NCI-H524 (cell line): Measurements from ENCODE around the gene ARFRP1.
A peak's percentile ranks its signal among the peaks of the same experiment; 100 is the strongest.

ENCODE experiments used
- DNase-seq, 2 experiments: peaks; one replicate each; lab custom pipeline; 2025; lab: John Stamatoyannopoulos, UW

Gene ARFRP1

DNA sequence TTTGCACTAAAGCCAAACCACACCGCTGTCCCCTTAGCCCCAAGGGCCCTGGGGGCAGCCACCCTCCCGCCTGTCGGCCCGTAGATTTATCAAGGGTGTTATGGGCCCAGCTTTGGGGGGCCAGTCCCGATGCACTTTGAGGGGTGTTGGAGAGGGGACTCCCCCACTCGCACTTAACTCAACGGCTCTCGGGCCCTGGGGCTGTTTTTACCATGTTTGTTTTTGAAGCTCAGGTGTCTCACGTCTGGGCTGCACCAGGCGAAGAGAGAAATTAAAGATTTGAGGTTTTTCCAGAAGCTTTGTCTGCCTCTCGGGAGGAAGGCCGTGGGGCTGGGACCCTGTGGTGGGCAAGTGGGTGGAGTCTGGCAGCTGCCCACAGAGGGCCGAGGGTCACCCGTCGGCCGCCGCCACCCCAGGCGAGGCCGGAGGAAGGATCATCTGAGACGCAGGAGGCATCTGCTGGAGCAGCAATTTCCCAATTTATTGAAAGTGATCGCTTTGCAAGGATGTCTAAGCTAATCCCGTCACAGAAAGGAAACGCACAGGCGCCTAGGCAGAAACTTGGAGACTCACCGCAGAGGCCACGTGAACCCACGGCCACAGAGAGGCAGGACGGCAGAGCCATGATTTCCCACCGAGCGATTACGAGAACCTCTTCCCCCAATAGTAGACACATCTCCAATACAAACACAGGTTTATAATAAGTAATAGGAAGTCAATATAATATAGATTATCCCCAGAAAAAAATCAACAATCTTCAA is 35.6 kb upstream of the ARFRP1 start:
- DNase-seq, result no peak

DNA sequence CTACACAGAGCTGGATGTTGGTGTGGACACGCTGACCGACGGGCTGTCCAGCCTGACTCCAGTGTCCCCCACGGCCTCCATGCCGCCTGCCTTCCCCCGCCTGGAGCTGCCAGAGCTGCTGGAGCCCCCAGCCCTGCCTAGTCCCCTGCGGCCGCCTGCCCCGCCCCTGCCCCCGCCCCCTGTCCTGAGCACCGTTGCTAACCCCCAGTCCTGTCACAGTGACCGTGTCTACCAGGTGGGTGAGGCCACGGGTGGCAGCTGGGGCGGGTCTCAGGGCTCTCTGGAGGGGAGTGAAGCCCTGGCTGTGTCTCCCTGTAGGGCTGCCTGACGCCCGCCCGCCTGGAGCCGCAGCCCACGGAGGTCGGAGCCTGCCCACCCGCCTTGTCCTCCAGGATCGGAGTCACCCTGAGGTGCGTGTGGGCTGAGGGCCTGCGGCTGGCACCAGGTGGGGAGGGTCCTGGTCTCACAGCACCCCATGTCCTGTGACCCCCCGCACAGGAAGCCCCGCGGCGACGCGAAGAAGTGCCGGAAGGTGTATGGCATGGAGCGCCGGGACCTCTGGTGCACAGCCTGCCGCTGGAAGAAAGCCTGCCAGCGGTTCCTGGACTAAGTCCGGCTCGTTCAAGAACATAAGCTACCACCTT is 34.7 kb upstream of the ARFRP1 start:
- DNase-seq, result no peak

DNA sequence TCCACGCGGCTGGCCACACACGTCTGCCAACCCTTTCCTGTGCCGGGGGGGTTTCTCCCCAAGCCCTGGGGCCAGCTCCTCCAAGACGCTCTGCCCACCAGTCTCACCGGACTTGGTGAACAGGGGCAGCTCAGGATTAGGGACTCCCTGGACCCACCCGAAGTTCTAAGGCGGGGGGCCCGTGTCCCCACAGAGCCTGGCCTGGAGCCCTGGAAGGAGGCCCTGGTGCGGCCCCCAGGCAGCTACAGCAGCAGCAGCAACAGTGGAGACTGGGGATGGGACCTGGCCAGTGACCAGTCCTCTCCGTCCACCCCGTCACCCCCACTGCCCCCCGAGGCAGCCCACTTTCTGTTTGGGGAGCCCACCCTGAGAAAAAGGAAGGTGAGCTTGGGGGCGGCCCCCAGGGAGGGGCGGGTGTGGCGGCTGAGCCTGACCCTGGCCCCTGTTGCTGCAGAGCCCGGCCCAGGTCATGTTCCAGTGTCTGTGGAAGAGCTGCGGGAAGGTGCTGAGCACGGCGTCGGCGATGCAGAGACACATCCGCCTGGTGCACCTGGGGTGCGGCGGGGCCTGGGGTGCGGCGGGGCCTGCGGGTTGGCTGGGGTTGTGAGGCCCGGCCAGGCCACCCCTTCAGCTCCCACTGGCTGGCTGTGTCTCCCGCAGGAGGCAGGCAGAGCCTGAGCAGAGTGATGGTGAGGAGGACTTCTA is 34.1 kb upstream of the ARFRP1 start:
- no peak for DNase-seq

DNA sequence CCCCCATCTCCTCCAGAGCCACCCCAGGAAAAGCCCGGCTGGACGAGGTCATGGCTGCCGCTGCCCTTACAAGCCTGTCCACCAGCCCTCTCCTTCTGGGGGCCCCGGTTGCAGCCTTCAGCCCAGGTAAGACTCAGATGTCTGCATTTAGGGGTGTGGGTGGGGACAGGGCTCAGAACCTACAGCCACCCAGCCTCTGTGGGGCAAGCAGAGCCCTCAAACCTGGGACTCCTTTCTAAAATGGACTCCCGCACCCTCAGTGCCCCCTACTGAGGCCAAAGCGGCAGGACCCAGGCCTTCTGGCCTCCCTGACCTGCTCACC is 33.5 kb upstream of the ARFRP1 start:
- DNase-seq, result no peak

- DNase-seq, result peak; percentile 17 to 68
Observed at GRCh38 chr20:63740627-63741353, 33.0 kb upstream of the ARFRP1 start.

GRCh38 chr20:63740070-63740626 is 32.4 kb upstream of the ARFRP1 start:
- no peak for DNase-seq

DNA sequence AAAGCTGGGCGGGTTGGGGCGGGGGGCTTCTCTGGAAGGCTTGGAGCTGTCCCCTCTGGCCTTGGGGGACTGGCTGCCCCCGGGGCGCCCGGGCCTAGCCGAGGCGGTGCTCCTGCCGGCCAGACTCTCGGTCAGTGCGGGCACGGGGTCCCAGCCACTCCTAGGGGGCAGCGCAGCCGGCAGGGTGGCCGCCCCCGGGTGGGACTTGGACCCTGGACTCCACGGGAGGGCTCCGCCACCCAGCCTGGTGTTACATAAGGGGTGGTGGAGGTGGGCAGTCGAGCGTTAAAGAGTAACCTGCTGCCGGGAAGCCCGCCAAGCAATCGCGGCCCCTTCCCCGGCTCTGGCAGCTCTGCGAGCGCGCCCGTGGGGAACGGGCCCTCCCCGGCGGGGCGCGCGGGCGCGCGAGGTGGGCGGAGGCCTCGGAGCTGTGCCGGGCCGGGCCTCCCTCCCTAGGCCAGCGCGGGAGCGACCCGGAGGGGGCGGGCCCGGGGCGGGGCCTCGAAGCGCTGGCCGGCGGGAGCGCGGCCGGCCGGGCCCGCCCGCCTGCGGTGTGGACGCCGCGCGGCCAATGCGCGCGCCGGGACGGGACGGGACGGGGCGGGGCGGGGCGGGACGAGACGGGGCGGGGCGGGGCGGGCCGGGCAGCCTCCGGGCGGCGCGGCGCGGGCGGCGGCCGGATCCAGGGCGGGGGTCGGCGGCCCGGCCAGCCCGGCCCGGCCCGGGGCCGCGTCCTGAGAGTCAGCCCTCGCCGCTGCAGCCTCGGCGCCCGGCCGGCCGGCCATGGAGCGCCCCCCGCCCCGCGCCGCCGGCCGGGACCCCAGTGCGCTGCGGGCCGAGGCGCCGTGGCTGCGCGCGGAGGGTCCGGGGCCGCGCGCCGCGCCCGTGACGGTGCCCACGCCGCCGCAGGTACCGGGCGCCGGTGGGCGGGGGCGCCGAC is 31.6 kb upstream of the ARFRP1 start, which contains the start of gene SLC2A4RG:
Gene SLC2A4RG, plus strand, starts transcription at position 647 of the 940 bp plus-strand sequence. Its CDS starts 137 bp downstream, at position 784.
- peak; percentile 20 to 72 for DNase-seq

- DNase-seq, result no peak
Observed at GRCh38 chr20:63738687-63739129, 30.9 kb upstream of the ARFRP1 start.

DNA sequence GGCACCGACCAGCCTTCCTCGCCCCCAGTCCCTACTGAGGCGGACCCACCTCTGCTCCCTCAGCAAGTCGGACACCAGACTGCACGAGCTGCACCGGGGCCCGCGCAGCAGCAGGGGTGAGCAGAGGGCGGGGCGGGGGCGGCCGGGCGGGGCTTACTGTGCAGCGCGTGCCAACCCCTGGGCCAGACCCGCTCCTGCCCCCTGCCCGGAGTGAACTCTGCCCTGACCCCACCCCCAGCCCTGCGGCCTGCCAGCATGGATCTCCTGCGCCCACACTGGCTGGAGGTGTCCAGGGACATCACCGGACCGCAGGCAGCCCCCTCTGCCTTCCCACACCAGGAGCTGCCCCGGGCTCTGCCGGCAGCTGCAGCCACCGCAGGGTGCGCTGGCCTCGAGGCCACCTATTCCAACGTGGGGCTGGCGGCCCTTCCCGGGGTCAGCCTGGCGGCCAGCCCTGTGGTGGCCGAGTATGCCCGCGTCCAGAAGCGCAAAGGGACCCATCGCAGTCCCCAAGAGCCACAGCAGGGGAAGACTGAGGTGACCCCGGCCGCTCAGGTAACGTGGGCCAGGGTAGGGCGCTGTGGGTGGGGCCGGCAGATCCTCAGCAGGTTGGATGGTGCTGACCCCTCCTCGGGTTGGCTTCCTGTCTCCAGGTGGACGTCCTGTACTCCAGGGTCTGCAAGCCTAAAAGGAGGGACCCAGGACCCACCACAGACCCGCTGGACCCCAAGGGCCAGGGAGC is 30.3 kb upstream of the ARFRP1 start:
- DNase-seq, result no peak

DNA sequence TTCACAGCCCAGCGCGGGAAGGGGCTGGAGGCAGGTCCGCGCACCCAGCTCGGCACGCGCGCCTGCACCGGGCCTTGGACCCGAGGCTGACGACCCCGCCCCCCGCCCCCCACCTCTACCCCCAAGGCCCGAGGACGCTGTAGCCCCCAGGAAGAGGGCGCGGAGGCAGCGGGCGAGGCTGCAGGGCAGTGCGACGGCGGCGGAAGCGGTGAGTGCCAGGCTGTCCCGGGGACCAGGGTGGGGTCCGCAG is 29.8 kb upstream of the ARFRP1 start:
- no peak for DNase-seq

- DNase-seq, result no peak
Observed at GRCh38 chr20:63736893-63737694, 29.3 kb upstream of the ARFRP1 start.

GRCh38 chr20:63735859-63736718 is 28.3 kb upstream of the ARFRP1 start, which contains the start of gene LIME1:
Gene LIME1 (plus strand): TSS chr20:63736664. CDS start chr20:63737550, 886 bp downstream.
- no peak for DNase-seq

DNA sequence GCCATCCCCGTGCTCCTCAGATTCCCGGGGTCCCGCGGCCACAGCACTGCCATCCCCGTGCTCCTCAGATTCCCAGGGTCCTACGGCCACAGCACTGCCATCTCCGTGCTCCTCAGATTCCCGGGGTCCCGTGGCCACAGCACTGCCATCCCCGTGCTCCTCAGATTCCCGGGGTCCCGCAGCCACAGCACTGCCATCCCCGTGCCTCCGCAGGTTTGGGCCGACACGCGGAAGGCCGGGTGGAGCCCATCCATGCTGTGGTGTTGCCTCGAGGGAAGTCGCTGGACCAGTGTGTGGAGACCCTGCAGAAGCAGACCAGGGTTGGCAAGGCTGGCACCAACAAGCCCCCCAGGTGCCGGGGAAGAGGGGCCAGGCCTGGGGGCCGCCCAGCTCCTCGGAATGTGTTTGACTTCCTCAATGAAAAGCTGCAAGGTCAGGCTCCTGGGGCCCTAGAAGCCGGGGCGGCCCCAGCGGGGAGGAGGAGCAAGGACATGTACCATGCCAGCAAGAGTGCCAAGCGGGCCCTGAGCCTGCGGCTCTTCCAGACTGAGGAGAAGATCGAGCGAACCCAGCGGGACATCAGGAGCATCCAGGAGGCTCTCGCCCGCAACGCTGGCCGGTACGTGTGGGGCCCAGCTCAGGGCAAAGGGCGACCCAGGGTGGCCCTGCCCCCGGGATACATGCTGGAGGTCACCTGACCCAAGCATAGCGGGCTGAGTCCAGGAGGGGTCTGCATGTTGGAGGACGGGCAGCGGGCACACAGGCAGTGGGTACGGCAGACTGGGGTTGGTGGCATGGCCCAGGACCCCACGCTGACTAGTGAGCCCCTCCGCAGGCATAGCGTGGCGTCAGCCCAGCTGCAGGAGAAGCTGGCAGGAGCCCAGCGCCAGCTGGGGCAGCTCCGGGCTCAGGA is 27.4 kb upstream of the ARFRP1 start:
- no peak for DNase-seq

DNA sequence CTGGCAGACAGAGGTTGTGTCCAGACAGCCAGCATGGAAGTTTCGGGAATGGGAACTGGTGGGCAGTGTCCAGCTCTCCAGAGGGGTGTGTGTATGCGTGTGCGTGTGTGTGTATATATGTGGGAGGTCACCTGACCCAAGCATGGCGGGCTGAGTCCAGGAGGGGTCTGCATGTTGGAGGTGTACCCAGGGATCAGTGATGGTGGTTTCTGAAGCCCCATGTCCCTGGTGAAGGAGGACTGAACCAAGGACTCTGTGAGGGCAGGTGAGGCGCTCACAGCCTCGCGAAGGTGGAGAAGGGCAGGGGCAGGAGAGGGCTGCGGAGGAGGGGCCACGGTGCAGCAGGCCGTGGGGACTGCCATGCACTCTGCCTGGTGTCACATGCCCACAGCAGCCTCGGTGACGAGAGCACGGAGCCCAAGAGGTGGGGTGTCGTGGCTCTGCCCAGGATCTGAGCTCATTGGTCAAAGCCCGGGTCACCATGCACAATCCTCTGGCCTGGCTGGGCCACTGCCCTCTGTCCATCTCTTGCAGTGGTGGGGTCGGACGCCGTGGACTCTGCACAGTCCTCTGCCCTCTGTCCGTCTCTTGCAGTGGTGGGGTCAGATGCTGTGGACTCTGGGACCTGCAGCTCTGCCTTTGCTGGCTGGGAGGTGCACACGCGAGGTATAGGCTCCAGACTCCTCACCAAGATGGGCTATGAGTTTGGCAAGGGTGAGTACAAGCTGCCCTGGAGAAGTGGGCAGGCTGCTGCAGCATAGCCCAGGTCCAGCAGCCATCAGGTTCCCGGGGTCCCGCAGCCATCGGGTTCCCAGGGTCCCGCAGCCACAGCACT is 26.6 kb upstream of the ARFRP1 start:
- no peak for DNase-seq

DNA sequence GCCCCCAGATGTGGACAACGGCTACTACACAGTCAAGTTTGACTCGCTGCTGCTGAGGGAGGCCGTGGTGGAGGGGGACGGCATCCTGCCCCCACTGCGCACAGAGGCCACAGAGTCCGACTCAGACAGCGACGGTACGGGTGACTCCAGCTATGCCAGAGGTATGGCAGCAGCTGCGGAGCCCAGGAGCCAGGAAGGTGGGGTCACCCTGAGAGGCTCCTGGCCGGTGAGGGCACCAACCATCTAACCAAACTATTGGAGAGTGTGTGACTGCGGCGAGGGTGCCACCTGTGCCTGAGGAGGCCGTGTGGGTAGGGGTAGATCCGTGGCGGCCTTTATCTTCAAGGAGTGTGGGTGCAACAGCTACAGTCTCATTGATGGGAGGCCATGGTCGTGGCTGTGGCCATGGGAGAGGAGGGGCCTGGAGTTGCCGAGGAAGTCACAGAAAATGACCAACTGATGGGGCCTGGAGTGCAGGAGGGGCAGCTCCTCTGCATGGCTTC is 25.9 kb upstream of the ARFRP1 start:
- DNase-seq, result no peak

DNA sequence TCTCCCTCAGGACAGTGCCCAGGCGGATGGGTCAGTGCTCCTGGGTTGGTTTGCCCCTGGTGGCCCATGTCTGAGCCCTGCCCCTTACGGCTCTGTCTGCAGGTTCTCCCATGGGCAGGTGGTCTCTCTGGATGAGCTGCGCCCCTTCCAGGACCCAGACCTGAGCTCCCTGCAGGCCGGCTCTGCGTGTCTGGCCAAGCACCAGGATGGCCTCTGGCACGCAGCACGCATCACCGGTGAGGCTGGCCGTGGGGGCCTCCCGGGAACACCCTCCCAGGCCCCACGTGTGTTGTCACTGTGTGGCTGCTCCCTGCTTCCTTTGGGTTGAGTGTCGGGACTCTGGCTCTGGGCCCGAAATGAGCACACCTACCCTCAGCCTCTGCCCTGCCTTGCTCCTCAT is 25.3 kb upstream of the ARFRP1 start:
- DNase-seq, result no peak
